NCI-H2107 treated with DMSO at 0.1 percent for 48 hours (cell line): ENCODE data around the gene CFB.
"Not testable (repeated sequence)": the region's sequence is repeated elsewhere in the genome, so short reads cannot be mapped to it uniquely, and the experiment has no call there.

ENCODE experiments used
- DNase-seq: peaks from one replicate; lab custom pipeline; 2025; ENCODE audit not compliant: unreplicated experiment; lab: John Stamatoyannopoulos, UW

The CFB gene

GRCh38 chr6:31945507-31946369 lies at the start of gene CFB:
CFB (plus strand) TSS chr6:31946095; CDS start chr6:31946222, 127 bp downstream.
- no peak for DNase-seq

DNA sequence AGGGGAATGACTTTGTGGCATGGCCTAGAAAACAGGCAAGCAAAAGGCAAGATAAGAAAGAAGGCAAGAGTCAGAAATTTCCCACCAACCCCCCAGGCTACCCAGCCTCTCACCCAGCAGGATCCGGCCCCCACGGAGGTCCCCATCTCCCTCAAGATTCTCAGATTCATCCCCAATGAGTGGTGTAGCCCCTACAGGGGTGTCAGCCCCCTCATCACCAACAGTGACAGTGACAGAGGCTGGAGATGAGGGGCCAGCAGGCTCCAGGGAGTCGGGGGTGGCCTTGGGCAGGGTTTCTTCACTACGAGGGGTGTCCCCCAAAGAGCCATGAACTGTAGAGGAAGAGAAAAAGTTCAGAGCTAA lies 49.4 kb upstream of the CFB start:
- no peak for DNase-seq

- no peak for DNase-seq
Observed at GRCh38 chr6:31896856-31897611, 48.9 kb upstream of the CFB start.

GRCh38 chr6:31897612-31898382 lies 48.1 kb upstream of the CFB start, which contains the start of gene EHMT2:
EHMT2 (minus strand) TSS chr6:31897698; CDS start chr6:31897677, 21 bp downstream.
- peak; percentile 39 for DNase-seq

GRCh38 chr6:31898383-31899011 lies 47.4 kb upstream of the CFB start:
- DNase-seq = peak; percentile 25

DNA sequence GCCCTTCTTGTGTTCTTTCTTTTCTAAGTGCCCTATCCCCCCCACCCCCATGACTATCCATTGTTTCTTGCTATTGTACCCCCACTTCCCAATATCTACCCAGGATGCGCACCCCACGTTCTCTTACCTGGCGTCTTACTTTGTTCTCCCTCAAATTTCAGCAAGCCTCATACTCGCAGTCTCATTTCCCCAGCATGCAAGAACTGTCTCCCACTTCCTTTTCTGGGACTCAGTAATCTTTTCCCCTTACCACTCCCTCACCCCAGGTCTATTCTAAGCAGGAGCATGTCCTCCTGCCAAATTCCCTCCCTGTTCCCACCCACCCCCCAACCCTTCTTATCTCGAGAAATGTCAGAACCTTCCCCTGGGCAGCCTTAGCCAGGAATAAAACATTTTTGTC lies 46.7 kb upstream of the CFB start:
- DNase-seq = no peak

- DNase-seq = no peak
Observed at GRCh38 chr6:31899882-31900722, 45.8 kb upstream of the CFB start.

GRCh38 chr6:31900917-31901414 lies 44.9 kb upstream of the CFB start:
- DNase-seq = no peak

DNA sequence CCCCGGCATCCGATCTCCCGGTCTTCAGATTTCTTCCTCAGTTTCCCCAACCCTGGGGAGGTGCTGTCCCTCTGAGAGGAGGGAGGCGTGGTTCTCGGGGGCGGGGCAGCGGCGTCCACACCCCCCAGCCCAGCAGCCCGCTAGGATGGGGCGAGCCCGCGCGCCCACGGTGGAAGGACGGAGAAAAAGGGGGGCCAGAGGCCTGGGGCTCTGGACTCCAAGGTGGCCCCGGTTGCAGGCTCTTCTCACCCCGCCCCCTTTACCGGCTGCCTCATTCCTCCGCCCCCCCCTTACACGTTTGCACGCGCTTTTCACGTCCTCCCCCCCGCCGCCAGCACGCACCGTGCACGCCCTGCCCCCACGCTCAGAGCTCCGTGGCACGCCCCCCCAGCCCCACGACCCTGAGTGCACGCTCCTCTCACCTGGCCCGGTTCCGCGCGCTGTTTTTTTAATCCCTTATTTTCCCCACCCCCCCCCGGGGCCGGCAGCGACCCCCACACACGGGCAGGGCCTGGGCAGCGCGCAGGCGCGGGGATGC lies 44.4 kb upstream of the CFB start:
- no peak for DNase-seq

GRCh38 chr6:31901953-31902643 lies 43.8 kb upstream of the CFB start, which contains the start of gene ZBTB12:
ZBTB12 (minus strand) TSS chr6:31902086; CDS start chr6:31901305, 781 bp downstream.
- DNase-seq = peak; percentile 61

- DNase-seq = no peak
Observed at GRCh38 chr6:31903957-31904356, 41.9 kb upstream of the CFB start.

DNA sequence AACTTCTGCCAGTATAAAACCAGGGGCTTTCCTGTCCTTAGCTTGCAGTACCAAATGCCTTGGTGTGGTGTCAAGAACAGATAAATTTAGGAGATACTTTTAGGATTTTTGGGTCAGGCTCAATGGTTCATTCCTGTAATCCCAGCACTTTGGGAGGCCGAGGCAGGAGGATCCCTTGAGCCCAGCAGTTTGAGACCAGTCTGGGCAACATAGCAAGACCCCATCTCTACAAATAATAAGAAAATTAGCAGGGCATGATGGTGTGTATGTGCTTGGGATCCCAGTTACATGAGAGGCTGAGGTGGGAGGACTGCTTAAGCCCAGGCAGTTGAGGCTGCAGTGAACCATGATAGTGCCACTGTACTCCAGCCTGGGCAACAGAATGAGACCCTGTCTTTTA lies 40.9 kb upstream of the CFB start:
- DNase-seq = no peak

- no peak for DNase-seq
Observed at GRCh38 chr6:31906122-31906521, 39.8 kb upstream of the CFB start.

DNA sequence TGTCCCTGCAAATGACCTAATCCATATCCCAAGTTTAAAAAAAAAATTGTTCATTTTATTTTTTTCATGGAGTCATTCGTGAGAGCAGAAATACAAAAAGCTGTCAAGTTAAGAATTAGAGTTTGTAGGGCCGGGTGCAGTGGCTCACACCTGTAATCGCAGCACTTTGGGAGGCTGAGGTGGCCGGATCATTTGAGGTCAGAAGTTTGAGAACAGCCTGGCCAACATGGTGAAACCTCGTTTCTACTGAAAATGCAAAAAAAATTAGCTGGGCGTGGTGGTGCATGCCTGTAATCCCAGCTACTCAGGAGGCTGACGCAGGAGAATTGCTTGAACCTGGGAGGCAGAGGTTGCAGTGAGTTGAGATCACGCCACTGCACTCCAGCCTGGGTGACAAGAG lies 39.2 kb upstream of the CFB start:
- not testable (repeated sequence) for DNase-seq

DNA sequence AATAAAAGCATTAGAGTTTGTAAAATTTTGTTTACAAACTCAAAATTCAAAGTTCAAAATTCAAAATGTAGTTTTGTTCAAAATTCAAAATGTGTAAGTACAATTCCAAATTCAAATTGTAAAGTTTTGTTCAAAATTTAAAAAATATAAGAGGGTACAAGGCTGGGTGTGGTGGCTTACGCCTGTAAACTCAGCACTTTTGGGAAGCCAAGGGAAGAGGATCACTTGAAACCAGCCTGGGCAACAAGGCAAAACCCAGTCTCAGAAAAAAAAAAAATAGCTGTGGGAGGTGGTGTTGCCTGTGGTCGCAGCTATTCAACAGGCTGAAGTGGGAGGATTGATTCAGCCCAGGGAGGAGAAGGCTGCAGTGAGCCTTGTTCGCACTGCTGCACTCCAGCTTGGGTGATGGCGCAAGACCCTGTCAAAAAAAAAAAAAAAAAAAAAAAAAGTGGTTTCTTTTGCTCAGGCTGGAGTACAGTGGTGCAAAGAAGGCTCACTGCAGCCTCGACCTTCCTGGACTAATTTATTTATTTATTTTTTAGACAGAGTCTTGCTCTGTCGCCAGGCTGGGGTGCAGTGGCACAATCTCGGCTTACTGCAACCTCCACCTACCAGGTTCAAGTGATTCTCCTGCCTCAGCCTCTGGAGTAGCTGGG lies 38.6 kb upstream of the CFB start:
- peak; percentile 16 for DNase-seq

DNA sequence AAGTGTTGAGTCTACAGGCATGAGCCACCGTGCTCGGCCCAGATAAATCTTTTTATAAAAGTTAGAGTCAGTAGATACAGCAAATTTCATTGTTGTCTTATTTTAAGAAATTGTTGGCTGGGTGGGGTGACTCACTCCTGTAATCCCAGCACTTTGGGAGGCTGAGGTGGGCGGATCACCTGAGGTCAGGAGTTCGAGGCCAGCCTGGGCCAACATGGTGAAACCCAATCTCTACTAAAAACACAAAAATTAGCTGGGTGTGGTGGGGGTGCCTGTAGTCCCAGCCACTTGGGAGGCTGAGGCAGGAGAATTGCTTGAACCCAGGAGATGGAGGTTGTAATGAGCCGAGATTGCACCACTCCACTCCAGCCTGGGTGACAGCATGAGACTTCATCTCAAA lies 37.6 kb upstream of the CFB start:
- not testable (repeated sequence) for DNase-seq

GRCh38 chr6:31908791-31909190 lies 37.1 kb upstream of the CFB start:
- DNase-seq = no peak

DNA sequence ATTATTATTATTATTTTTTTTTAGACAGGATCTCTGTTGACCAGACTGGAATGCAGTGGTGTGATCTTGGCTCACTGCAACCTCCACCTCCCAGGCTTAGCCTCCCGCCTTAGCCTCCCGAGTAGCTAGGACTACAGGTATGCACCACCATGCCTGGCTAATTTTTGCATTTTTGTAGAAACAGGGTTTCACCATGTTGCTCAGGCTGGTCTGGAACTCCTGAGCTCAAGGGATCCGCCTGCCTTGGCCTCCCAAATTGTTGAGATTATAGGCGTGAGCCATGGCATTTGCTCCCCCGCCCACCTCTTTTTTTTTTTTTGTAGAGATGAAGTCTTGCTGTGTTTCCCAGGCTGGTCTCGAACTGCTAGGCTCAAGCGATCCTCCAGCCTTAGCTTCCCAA lies 36.6 kb upstream of the CFB start:
- DNase-seq = not testable (repeated sequence)
